HG03103 (cell line): ENCODE data around the gene PCDHA4.
"Not testable (repeated sequence)": the region's sequence is repeated elsewhere in the genome, so short reads cannot be mapped to it uniquely, and the experiment has no call there.

ENCODE experiments used
- ATAC-seq: cut with Tn5 transposase; IDR thresholded peaks from one replicate; pipeline ENCODE4 v1.9.1; 2021; ENCODE audit warnings: low read depth; ENCODE audit not compliant: unreplicated experiment

Gene PCDHA4

DNA sequence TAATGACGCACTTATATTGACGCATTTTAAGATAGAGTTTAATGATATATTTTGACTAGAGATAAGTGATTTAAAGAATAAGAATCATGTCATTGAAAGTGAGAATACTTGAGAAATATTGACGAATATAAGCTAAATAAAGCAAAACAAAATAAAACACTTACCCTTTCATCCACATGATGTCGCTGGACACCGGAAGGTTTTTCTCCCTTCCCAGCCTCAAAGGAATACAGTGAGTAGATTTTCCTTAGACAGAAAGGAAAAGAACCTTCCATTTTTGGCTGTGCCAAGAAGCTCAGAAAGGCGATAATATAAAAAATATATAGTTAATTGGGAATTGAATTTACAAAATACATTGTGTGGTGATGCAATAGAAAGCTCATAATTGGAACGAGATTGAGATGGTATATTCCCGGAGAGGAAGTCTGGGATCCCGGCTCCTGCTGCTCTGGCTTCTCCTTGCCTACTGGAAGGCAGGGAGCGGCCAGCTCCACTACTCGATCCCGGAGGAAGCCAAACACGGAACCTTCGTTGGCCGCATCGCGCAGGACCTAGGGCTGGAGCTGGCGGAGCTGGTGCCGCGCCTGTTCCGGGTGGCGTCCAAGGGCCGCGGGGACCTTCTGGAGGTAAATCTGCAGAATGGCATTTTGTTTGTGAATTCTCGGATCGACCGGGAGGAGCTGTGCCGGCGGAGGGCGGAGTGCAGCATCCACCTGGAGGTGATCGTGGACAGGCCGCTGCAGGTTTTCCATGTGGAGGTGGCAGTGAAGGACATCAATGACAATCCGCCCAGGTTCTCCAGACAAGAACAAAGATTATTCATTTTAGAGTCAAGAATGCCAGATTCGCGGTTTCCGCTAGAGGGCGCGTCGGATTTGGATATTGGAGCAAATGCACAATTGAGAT is 14.8 kb downstream of the PCDHA4 start, which contains the start of gene PCDHA5:
Gene PCDHA5 (plus strand): TSS at position 239 of the 906 bp plus-strand sequence.
- ATAC-seq = no peak

GRCh38 chr5:140822281-140822629 is 15.4 kb downstream of the PCDHA4 start:
- ATAC-seq = no peak

DNA sequence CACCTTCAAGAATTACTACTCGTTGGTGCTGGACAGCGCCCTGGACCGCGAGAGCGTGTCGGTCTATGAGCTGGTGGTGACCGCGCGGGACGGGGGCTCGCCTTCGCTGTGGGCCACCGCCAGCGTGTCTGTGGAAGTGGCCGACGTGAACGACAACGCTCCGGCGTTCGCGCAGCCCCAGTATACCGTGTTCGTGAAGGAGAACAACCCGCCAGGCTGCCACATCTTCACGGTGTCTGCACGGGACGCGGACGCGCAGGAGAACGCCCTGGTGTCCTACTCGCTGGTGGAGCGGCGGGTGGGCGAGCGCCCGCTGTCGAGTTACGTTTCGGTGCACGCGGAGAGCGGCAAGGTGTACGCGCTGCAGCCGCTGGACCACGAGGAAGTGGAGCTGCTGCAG is 16.1 kb downstream of the PCDHA4 start:
- ATAC-seq = not testable (repeated sequence)

- ATAC-seq = no peak
Observed at GRCh38 chr5:140823475-140823874, 16.6 kb downstream of the PCDHA4 start.

DNA sequence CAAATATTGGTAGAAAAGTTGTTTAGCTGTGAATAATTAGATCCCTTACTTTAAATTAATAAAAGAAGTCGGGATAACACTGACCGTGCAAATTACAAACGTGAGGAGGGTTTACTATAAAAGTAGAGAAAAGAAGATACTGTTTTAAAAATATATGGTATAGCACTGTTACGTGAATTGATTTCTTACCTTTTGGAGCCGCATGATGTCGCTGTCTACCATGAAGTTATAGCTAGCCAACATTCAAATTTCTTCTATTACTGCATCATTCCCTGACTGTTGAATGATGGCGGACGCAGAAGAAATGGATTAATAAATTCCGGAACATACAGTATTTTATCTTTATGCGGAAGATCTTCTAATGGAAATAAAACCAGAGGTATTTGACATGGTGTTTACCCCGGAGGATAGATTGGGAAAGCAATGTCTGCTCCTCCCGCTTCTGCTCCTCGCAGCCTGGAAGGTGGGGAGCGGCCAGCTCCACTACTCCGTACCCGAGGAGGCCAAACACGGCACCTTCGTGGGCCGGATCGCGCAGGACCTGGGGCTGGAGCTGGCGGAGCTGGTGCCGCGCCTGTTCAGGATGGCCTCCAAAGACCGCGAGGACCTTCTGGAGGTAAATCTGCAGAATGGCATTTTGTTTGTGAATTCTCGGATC is 21.0 kb downstream of the PCDHA4 start, which contains the start of gene PCDHA6:
Gene PCDHA6 (plus strand): TSS at position 257 of the 658 bp plus-strand sequence. CDS start 132 bp downstream, at position 389.
- no peak for ATAC-seq

DNA sequence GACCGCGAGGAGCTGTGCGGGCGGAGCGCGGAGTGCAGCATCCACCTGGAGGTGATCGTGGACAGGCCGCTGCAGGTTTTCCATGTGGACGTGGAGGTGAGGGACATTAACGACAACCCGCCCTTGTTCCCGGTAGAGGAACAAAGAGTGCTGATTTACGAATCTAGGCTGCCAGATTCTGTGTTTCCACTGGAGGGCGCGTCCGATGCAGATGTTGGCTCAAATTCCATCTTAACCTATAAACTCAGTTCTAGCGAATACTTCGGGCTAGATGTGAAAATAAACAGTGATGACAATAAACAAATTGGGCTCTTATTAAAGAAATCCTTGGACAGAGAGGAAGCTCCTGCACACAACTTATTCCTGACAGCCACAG is 21.5 kb downstream of the PCDHA4 start:
- ATAC-seq = no peak

DNA sequence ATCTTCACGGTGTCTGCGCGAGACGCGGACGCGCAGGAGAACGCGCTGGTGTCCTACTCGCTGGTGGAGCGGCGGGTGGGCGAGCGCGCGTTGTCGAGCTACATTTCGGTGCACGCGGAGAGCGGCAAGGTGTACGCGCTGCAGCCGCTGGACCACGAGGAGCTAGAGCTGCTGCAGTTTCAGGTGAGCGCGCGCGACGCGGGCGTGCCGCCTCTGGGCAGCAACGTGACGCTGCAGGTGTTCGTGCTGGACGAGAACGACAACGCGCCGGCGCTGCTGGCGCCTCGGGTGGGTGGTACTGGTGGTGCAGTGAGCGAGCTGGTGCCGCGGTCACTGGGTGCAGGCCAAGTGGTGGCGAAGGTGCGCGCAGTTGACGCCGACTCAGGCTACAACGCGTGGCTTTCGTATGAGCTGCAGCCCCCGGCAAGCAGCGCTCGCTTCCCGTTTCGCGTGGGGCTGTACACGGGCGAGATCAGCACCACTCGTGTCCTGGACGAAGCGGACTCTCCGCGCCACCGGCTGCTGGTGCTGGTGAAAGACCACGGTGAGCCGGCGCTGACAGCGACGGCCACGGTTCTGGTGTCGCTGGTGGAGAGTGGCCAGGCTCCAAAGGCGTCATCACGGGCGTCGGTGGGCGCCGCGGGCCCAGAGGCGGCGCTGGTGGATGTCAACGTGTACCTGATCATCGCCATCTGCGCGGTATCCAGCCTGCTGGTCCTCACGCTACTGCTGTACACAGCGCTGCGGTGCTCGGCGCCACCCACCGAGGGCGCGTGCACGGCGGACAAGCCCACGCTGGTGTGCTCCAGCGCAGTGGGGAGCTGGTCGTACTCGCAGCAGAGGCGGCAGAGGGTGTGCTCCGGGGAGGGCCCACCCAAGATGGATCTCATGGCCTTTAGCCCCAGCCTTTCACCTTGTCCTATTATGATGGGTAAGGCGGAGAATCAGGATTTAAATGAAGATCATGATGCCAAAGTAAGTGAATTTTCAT is 22.9 kb downstream of the PCDHA4 start:
- not testable (repeated sequence) for ATAC-seq

- no peak for ATAC-seq
Observed at GRCh38 chr5:140833993-140834392, 27.1 kb downstream of the PCDHA4 start, which contains the start of gene PCDHA7. Gene PCDHA7 (plus strand): TSS chr5:140834269. CDS start chr5:140834384, 115 bp downstream.

GRCh38 chr5:140834439-140835008 is 27.7 kb downstream of the PCDHA4 start:
- not testable (repeated sequence) for ATAC-seq

DNA sequence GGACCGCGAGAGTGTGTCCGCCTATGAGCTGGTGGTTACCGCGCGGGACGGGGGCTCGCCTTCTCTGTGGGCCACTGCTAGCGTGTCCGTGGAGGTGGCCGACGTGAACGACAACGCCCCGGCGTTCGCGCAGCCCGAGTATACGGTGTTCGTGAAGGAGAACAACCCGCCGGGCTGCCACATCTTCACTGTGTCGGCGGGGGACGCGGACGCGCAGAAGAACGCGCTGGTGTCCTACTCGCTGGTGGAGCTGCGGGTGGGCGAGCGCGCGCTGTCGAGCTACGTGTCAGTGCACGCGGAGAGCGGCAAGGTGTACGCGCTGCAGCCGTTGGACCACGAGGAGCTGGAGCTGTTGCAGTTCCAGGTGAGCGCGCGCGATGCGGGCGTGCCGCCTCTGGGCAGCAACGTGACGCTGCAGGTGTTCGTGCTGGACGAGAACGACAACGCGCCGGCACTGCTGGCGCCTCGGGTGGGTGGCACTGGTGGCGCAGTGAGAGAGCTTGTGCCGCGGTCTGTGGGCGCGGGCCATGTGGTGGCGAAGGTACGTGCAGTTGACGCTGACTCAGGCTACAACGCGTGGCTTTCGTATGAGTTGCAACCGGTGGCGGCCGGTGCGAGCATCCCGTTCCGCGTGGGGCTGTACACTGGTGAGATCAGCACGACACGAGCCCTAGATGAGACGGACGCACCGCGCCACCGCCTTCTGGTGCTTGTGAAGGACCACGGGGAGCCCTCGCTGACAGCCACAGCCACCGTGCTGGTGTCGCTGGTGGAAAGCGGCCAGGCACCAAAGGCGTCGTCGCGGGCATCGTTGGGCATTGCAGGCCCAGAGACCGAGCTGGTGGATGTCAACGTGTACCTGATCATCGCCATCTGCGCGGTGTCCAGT is 29.0 kb downstream of the PCDHA4 start:
- ATAC-seq = no peak

DNA sequence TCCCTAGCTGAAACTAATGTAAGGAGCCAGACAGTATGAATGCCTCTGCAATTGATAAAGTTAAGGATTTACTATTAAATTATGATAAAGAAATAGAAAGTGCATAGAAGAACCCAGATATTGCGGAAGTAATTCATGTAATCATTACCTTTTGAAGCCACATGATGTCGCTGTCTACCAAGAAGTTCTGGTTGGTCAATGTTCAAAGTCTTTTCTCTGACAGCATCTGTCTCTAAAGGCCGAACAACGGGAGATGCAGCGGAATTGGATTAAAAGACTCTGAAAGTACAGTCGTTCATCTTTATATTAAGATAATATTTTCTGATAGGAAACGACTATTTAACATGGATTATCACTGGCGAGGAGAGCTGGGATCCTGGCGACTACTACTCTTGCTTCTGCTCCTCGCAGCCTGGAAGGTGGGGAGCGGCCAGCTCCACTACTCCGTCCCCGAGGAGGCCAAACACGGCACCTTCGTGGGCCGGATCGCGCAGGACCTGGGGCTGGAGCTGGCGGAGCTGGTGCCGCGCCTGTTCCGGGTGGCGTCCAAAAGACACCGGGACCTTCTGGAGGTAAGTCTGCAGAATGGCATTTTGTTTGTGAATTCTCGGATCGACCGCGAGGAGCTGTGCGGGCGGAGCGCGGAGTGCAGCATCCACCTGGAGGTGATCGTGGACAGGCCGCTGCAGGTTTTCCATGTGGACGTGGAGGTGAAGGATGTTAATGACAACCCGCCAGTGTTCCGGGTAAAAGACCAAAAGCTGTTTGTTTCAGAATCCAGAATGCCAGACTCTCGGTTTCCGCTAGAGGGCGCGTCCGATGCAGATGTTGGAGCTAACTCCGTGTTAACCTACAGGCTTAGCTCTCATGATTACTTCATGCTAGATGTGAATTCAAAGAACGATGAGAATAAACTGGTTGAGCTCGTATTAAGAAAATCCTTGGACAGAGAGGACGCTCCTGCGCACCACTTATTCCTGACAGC is 34.4 kb downstream of the PCDHA4 start, which contains the start of gene PCDHA8:
Gene PCDHA8 (plus strand): TSS at position 210 of the 985 bp plus-strand sequence. CDS start 135 bp downstream, at position 345.
- no peak for ATAC-seq

- ATAC-seq = no peak
Observed at GRCh38 chr5:140842798-140843733, 36.2 kb downstream of the PCDHA4 start.

DNA sequence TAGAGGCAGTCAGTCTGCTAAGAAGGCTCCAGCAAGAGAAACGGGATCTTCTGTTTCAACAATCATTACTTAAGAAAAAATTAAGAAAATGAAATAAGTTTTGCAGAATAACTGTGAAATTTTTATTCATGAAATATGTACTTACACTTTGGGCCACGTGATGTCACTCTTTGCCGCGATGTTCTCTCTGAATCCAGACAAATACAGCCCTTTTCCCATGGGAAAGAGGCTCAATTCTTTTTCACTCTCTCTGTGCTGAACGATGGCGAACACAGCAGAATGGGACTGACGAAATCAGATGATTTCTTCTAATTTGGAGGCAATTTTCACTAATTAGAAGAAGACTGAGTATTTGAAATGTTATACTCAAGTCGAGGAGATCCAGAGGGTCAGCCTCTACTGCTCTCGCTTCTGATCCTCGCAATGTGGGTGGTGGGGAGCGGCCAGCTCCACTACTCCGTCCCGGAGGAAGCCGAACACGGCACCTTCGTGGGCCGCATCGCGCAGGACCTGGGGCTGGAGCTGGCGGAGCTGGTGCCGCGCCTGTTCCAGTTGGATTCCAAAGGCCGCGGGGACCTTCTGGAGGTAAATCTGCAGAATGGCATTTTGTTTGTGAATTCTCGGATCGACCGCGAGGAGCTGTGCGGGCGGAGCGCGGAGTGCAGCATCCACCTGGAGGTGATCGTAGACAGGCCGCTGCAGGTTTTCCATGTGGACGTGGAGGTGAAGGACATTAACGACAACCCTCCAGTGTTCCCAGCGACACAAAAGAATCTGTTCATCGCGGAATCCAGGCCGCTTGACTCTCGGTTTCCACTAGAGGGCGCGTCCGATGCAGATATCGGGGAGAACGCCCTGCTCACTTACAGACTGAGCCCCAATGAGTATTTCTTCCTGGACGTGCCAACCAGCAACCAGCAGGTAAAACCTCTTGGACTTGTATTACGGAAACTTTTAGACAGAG is 41.6 kb downstream of the PCDHA4 start, which contains the start of gene PCDHA9:
Gene PCDHA9 (plus strand): TSS at position 244 of the 964 bp plus-strand sequence. CDS start 114 bp downstream, at position 358.
- not testable (repeated sequence) for ATAC-seq

DNA sequence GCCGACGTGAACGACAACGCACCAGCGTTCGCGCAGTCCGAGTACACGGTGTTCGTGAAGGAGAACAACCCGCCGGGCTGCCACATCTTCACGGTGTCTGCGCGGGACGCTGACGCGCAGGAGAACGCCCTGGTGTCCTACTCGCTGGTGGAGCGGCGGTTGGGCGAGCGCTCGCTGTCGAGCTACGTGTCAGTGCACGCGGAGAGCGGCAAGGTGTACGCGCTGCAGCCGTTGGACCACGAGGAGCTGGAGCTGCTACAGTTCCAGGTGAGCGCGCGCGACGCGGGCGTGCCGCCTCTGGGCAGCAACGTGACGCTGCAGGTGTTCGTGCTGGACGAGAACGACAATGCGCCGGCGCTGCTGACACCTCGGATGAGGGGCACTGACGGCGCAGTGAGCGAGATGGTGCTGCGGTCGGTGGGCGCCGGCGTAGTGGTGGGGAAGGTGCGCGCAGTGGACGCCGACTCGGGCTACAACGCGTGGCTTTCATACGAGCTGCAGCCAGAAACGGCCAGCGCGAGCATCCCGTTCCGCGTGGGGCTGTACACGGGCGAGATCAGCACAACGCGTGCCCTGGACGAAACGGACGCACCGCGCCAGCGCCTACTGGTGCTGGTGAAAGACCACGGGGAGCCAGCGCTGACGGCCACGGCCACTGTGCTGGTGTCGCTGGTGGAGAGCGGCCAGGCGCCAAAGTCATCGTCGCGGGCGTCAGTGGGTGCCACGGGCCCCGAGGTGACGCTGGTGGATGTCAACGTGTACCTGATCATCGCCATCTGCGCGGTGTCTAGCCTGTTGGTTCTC is 43.2 kb downstream of the PCDHA4 start:
- ATAC-seq = not testable (repeated sequence)
